ENCODE data around the gene TNFRSF4.

Gene TNFRSF4

DNA sequence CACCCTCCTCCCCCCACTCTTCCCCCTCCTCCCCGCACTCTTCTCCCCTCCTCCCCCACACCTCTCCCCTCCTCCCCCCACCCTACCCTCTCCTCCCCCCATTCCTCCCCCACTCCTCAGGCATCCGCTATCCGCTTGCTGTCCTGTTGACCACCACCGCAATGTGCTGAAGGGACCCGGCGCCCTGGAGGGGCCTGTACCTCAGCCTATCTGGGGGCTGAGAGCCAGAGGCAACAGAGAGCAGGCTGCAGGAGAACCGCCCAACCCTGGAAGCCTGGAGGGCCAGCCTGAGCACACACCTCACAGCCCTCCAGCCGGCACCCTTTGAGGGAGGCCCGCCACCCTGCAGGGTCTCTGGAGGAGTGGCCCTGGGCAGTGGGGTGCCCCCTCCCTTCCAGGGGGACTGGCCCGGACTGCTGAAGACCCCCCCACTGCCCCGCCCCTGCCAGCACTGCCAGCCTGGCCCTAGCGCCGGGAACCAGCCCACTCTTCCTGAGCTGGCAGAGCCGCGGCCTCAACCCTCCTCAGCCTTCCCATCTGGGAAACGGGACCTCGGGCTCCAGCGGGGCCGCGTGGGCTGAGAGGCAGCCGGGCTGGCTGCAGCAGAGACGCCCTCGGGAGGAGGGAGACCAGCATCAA, 31.3 kb upstream of the TNFRSF4 start:
- no peak overlapping the region for H3K4me3 ChIP-seq (replicated peaks in 1 of 2; ENCODE audit: low read depth in 2 of 2, low read length in 2 of 2)
- TF ChIP-seq, protein P1, sequence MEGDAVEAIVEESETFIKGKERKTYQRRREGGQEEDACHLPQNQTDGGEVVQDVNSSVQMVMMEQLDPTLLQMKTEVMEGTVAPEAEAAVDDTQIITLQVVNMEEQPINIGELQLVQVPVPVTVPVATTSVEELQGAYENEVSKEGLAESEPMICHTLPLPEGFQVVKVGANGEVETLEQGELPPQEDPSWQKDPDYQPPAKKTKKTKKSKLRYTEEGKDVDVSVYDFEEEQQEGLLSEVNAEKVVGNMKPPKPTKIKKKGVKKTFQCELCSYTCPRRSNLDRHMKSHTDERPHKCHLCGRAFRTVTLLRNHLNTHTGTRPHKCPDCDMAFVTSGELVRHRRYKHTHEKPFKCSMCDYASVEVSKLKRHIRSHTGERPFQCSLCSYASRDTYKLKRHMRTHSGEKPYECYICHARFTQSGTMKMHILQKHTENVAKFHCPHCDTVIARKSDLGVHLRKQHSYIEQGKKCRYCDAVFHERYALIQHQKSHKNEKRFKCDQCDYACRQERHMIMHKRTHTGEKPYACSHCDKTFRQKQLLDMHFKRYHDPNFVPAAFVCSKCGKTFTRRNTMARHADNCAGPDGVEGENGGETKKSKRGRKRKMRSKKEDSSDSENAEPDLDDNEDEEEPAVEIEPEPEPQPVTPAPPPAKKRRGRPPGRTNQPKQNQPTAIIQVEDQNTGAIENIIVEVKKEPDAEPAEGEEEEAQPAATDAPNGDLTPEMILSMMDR (IDR thresholded peaks at IDR 0.05; ENCODE audit: low read depth, low read length), result no peak
- DNase-seq (ENCODE audit: low read depth in 2 of 2), result no peak

DNA sequence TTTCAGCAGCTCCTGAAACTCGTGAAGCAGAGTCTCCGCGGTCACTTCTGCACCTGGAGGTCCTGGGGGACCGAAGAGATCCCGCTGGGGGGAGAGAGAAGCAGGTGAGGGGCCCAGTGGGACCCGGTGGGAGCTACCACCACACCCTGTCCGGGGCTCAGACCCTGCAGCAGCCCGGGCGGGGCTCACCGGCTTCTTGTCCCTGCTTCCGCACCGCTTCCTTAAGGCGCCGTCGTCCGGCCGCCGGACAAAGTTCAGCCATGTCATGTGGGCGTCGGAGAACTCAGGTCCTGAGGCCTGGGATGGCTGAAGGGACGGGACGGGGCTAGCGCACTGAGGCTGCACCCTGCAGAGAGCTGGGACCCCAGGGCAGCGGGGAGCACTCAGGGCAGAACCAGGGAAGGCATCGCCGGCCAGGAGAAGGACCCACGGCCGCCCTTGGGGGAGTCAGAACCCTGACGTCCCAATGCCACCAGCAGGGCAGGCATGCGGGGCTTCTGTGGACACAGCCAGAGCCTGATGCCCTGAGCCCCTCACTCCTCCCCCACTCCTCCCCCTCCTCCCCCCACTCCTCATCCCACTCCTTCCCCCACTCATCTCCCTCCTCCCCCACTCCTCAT, 30.3 kb upstream of the TNFRSF4 start:
- H3K4me3 ChIP-seq (replicated peaks in 1 of 2; ENCODE audit: low read depth in 2 of 2, low read length in 2 of 2), result no peak overlapping the region
- no peak for DNase-seq (ENCODE audit: low read depth in 2 of 2)
- TF ChIP-seq, protein P1 (IDR thresholded peaks at IDR 0.05; ENCODE audit: low read depth, low read length), result no peak

DNA sequence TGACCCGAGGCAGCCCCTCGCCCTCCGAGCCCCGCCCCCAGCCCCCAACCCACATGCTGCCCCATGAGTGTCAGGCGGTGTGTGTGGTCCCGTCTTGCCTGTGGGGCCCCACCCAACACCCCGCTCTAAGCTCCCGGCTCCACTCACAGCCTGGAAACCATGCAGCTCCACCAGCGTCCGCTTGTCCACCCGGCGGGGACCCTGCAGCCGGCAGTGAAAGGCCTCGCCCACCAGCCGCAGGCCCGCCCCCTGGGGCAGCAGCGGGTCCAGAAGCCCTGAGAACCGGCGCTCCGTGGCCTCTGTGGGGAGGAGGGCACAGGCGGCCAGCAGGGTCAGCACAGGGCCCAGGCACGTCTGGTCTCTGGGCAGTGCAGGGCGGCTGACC, 29.8 kb upstream of the TNFRSF4 start:
- no peak for DNase-seq (ENCODE audit: low read depth in 2 of 2)
- H3K4me3 ChIP-seq (replicated peaks in 1 of 2; ENCODE audit: low read depth in 2 of 2, low read length in 2 of 2), result no peak overlapping the region
- TF ChIP-seq, protein P1 (IDR thresholded peaks at IDR 0.05; ENCODE audit: low read depth, low read length), result no peak

DNA sequence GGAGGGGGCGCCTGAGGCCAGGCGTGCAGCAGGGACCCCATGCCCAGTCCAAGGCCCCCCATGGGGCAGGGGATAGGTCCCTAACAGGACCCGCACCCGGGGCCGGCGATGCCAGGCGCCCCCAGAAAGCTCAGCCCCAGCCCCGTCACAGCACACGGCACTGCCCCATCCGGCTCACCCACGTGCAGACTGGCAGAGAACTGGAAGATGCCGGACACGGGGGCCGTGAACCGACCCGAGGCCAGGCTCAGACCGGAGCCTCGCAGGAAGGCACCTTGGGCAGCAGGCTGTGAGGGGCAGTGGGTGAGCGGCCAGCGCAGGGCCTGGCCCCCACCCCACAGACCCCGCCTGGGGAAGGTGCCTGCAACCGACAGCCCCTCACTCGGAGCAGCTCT, 29.3 kb upstream of the TNFRSF4 start:
- TF ChIP-seq, protein P1 (IDR thresholded peaks at IDR 0.05; ENCODE audit: low read depth, low read length), result no peak
- no peak overlapping the region for H3K4me3 ChIP-seq (replicated peaks in 1 of 2; ENCODE audit: low read depth in 2 of 2, low read length in 2 of 2)
- no peak for DNase-seq (ENCODE audit: low read depth in 2 of 2)

DNA sequence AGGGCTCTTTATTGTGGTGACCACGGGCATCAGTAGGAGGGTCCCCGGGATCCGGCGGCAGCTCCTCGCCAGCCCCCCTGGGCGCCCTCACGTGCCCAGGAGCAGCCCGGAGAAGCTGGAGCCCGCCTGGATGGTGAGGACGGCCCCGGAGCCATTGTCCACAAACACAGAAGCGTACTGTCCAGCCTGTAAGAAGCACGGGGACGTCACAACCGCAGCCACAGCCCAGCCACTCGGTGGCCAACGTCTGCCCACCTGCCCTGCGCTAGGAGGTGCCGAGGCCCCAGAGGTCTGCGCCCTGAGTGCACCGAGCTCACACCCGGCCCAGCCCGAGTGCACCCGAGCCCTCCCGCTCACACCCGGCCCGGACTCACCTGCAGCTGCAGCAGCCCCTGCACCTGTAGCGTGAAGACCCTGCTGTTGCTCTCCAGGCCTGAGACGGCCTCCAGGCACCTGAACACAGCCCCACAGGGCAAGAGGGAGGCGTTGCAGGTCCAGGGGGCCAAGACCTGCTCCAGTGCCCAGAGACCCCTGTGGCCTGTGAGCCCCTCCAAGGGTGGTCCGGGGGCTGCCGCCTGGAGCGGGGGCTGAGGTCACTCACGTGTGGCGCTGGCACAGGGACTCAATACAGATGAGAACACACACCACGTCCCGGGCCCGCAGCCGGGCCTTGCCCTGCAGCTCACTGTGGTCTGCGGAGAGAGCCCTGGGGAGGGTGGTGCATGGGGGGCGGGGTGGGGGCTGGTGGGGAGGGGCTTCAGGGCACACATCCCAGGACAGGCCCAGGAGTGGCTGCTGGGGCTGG, 28.7 kb upstream of the TNFRSF4 start:
- TF ChIP-seq, protein P1 (IDR thresholded peaks at IDR 0.05; ENCODE audit: low read depth, low read length), result no peak
- no peak overlapping the region for H3K4me3 ChIP-seq (replicated peaks in 1 of 2; ENCODE audit: low read depth in 2 of 2, low read length in 2 of 2)
- no peak for DNase-seq (ENCODE audit: low read depth in 2 of 2)

DNA sequence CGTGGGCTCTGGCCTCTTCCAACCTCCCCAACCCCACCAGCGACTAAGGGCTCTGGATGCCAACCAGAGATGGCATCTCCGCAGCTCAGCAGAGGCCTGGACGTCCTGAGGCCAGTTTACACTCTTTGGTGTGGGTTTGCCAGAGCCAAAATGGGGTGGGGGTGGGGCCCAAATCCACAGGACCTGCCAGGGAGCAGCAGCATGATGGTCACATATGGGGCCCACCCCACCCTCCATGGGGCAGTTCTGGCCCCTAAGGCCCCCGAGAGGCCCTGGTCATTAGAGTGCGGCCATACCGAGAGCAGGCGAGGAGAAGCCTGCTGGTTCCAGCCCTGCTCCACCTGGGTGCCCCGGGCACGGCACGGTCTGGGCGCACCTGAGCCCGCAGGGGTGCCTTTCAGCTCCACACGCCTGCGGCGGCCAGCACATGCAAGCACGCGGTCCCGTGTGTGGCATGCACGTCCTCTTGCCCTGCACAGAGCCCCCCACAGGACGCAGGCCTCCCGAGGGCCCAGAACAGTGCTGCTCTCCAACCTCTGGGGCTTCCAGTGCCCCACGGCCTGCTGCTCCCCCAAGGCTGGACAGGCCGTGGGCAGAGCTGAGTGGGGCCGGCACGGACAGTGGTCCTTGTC, 27.8 kb upstream of the TNFRSF4 start:
- H3K4me3 ChIP-seq (replicated peaks in 1 of 2; ENCODE audit: low read depth in 2 of 2, low read length in 2 of 2), result no peak overlapping the region
- no peak for DNase-seq (ENCODE audit: low read depth in 2 of 2)
- TF ChIP-seq, protein P1 (IDR thresholded peaks at IDR 0.05; ENCODE audit: low read depth, low read length), result no peak

All from cardiac fibroblast (primary cell).